Stimulated activated CD4-positive, alpha-beta T cell treated with anti-CD3 and anti-CD28 coated beads, TNF-alpha, amount 100 ng/mL, for 4 hours (primary cell): ENCODE results near the gene ALDH1L1.

Experiments
- DNase-seq, 3 experiments: peaks; one replicate each; pipeline ENCODE4 v3.0.0-alpha.2; 2020; ENCODE audit warnings: low read depth in 3 of 3

The ALDH1L1 gene

DNA sequence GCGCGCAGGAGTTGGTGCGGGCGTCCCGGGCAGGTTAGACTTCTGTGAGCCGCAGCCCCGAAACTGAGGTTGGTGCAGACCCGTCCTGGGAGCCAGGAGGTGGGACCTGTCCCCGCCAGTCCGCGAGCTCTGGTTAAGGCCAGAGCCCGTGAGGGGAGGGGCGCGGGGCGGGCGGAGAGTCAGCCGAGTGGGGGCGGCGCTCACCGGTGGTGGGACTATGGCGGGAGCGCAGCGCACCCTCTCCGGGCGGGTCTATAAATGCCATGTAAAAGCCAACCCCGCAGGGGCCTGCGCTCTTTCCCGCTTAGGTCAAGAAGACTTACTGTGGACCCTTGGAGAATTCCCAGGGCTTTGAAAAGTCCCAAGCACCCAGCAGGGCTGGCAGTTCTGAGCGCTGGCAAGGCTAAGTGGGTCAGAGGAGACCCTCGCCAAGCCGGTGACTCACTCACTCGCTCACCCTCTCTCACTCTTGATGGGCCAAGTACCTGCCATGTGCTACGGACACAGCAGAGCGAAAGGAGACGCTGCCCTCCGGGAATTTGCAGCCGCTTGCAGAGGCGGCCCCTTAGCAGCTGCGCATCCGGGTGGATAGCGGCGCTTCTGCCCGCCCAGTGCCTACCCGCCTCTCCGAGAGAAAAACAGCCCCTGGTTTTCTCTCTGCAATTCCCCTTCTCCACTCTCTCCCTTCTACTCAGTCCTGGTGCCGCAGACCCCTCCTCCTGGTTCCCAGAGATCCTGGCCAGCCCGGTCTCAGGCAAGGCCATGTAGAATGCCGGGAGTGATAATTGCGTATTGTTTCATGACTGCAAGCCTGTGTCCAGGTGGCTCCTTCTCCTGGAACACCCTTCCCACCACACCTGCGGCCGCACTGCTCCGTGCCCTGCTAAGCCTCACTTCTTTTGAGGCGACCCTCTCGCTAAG, at the start of gene ALDH1L1:
ALDH1L1 (minus strand) TSS at position 110 of the 921 bp plus-strand sequence. CDS start 19,607 bp downstream, outside the sequence.
- DNase-seq = no peak

GRCh38 chr3:126226374-126226773, 46.0 kb upstream of the ALDH1L1 start:
- DNase-seq = no peak

- no peak for DNase-seq
Observed at GRCh38 chr3:126216416-126216815, 36.0 kb upstream of the ALDH1L1 start.

GRCh38 chr3:126213379-126214028, 33.1 kb upstream of the ALDH1L1 start:
- no peak for DNase-seq

GRCh38 chr3:126212620-126213378, 32.4 kb upstream of the ALDH1L1 start:
- DNase-seq = no peak

- no peak for DNase-seq
Observed at GRCh38 chr3:126212250-126212619, 31.8 kb upstream of the ALDH1L1 start.

DNA sequence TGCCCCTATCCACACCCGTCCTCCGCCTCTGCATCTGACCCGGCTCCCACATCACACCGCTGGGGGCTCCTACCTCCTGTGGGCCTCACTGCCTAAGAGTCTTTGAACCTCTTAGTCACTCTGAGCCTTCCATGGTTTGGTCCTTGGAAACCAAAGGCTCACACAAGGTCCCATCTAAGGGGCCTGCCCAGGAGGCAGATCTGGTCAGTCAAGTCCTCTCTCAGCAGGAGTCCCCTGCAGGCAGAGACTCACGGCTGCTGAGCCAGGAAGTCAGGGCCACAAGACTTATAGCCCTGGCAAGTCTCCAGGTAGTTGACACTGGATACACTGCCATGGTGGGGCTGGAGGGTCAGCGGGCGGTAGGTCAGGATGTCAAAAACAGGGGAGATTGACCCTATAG, 31.2 kb upstream of the ALDH1L1 start:
- no peak for DNase-seq

- no peak for DNase-seq
Observed at GRCh38 chr3:126210606-126211005, 30.2 kb upstream of the ALDH1L1 start.

DNA sequence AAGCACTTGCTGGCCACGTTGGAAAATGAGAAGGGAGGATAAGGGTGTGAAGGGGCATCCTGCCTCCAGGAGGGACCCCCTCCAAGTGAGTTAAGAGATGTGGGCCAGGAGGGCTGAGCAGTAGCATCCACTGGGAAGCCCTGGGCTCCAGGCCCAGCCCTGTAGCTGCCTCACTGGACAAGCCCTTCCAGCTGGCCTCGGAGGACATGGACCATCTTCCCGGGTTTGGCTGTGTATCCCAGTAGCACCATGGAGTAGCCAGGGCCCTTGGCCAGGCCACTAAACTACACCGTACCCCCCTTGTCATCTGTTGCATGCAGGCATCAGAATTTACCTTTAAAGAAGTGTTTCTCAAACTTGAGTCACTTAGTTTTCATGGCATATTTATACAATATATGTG, 29.4 kb upstream of the ALDH1L1 start:
- no peak for DNase-seq

DNA sequence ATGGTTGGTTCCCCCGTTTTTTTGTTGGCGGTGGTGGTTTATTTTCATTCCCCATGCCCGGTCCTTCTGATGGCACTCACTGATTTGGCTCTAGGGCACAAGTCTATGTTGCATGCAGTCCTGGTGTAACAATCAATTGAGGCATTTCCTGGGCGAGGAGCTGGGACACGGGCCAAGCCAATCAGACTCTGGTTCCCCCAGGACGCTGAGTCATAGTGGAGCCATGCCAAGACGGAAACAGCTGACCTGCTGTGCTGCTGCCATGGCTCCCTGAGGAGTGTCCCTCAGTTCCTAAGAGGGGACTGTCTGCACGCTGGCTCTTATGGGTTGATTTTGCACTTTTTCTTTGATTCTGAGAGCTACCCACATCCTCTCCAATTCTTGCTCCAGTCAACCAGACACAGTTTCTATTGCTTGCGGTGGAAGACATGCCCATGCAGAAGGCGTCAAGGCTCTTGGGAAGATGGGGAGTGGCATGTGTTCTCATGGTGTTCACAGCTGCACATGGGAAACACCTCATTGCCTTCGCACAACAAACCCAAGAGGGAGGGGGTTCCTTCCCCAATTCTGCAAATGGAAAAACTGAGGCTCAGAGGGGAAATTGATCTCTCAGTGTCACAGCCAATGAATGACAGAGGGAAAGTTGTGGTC, 28.3 kb upstream of the ALDH1L1 start:
- DNase-seq = no peak

DNA sequence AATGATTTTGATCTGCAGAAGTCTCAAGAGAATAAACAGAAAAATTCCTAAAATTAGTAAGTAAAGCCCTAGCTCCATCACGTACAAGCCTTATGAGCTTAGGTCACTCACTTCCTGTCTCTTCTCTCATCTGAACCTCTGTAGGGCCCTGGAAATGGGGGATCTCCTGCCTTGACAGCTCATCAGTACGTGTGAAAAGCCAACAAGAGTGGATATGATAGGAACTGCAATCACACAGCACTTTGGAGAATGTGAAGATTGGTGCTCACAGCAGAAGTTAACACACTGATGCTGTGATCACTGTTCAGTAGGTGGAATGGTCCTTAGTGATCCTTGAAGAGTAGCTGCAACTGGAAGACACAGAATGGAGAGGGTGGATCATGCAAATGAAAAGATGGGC, 27.8 kb upstream of the ALDH1L1 start:
- no peak for DNase-seq

DNA sequence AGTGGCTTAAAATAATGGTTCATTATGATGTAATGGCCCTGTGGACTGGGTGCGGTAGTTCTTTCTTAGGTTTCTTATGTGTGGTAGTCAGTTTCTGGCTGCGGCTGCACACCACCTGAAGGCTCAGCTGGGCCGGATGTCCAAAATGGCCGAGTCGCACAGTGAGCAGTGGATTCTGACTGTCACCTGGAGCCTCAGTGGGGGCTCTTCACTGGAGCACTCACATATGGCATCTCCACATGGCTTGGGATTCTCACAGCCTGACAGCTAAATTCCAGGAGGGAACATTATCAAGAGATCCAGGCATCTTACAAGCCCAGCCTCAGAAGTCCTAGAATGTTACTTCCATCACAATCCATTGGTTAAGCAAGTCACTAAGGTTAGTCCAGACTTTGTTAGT, 26.8 kb upstream of the ALDH1L1 start:
- DNase-seq = no peak

GRCh38 chr3:126205717-126206655, 25.6 kb upstream of the ALDH1L1 start:
- no peak for DNase-seq

DNA sequence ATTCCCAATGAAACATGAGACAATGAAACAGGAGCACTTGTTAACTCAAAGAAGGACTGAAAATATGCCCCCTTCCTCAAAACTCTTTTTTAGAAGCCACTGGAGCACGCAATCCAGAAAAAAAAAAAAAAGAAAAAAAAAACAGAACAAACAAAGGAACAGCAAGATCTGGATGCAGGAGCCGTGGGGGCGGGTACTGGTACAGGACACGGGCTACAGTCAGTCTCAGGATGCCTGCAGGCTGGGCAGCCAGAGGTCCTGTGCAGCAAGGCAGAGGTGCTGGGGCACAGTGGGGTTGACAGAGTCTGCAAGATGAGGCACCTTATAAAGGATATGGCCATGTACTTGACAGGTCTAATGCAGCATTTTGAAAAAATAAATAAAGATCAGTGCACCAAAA, 22.3 kb upstream of the ALDH1L1 start:
- no peak for DNase-seq

DNA sequence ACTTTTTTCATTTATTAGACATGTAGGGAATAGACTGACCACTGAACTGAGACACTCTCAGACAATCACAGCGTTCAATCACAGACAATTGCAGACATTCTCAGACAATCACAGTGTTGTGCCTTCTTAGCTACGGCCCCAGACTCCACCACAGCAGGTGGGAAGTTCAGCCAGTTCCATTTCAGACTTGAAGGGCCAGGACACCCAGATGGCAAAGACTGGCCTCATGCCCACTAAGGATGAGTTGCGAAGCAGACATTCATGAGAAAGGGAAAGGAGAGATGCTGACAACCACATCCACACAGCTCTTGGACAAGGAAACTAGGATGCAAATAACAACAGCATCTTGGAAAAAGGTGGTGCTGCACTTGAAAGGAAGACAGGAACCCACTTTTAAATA, 21.9 kb upstream of the ALDH1L1 start:
- DNase-seq = no peak

DNA sequence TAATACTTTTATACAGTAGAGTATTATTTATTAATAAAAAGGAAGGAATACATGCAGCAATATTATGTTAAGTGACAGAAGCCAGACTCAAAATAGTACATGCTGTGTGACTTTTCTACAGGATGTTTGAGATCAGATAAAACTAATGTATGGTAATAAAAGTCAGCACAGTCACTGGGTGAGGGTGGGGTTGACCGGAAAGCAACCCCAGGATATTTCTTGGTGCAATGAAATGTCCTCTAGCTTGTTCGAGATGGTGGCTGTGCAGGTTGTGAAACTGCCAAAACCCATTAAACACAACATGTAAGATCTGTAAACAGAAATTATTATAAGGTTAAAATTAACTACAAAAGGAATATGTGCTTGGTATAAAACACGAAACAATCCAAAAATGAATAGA, 20.8 kb upstream of the ALDH1L1 start:
- DNase-seq = no peak

DNA sequence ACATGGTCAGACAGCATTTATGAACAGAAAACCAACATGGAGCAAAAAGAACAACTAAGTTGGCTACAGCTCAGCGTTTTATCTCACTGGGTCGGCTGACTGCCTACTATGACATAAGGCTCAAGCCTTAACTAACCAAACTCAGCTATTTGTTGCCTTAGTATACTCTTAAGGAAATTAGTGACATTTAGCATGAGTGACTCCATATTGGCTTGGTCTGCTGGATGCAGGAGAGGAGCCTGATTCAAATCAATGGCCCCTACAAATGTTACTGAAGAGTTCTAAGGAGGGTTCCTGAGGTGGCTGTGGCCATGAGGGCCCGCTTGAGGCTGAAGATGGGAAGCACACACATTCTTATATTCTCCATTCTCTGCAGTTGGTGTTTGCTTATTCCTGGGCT, 20.1 kb upstream of the ALDH1L1 start:
- no peak for DNase-seq

DNA sequence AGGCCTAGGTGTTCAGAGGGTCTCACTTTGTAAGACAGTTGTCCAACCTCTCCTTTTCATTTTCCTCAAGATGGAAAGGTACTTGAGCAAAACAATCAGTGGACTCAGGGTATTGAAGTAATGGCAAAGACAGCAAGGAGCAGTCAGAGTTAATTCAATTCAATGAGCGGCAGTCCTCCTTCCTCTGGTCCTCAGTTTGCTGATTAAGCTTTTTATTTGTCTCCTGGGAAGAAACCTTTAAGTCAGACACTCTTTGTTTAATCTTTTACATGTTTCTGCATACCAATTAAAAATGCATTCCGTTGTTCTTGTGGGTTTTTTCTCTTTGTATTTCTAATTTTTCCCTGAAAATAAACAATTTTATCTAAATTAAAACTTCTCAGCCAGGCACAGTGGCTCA, 18.9 kb upstream of the ALDH1L1 start:
- DNase-seq = no peak

DNA sequence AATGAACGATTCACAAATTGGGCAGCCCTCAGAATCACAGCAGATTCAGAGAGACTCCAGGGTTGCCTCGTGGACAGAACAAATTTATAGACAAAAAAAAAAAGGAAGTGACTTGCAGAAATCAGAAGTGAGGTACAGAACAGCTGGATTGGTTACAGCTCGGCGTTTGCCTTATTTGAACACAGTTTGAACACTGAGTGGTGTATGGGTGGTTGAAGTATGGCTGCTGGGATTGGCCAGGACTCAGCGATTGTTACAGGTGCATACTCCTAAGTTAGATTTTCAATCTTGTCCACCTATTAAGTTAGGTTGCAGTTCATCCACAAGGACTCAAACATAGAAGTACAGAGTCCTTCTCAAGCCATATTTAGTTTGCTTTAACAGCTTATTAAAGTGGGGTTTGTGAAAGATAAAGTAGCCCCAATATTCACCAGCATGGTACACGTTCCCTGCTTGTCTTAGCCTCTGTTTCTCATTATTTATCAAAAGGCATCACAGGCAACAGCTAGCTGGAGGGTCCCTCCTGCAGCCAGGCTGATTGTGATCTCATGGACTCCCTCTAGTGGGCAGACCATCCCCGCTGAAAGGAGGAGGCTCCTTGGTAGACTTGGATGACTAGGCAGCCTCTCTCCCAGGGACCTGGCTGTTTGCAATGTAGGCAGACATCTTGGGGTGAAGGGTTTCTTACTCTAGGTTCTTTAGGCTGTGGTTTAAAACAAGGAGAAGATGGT, 17.6 kb upstream of the ALDH1L1 start:
- peak in 2 of 3 experiments; percentile 8 to 10 for DNase-seq

DNA sequence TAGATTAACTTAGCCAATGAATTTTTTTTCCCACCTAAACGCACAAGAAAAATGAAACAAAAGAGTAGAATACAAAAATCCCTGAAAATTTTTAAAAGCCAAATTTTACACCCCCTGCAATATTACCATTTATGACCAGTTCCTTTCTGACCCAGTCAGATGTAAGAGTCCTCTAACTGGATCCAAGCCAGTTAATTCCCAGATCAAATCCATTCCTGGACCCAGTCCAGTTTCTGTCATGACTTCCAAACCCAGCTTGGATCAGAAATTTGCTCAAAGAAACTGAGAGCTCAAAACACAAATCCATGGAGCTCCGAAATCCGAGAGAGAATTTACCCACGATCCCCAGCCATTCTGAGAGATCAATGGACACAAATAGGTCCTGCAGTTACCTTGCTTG, 17.0 kb upstream of the ALDH1L1 start:
- no peak for DNase-seq
